Measurements from ENCODE around the gene MCRS1. TPM values are rescaled to one million over a fixed set of nuclear protein-coding genes. Genes with fewer than 3 reads are reported as not detected.

The MCRS1 gene
- total and polyA plus RNA-seq, 11 donors = 64.2 to 122 (median 87.9) TPM

Other genes starting within 250 kb of the MCRS1 start
- 1 to 10 TPM in 2 of 9 donors, under 1 TPM in 4, not detected in 3; 0.33 to 6.4 (median 0.85) TPM for gene TROAP, start 244.9 kb downstream of the MCRS1 start, total RNA-seq
- gene TROAP, start 244.9 kb downstream of the MCRS1 start, polyA plus RNA-seq = under 1 TPM in 1 of 2 donors, not detected in 1; 0.11 TPM
- gene C1QL4, start 231.0 kb downstream of the MCRS1 start, total RNA-seq = not detected
- not detected for gene C1QL4, start 231.0 kb downstream of the MCRS1 start, polyA plus RNA-seq
- 1 to 10 TPM in 1 of 9 donors, under 1 TPM in 5, not detected in 3; 0.08 to 4.4 (median 0.53) TPM for gene DNAJC22, start 221.3 kb downstream of the MCRS1 start, total RNA-seq
- gene DNAJC22, start 221.3 kb downstream of the MCRS1 start, polyA plus RNA-seq = under 1 TPM in 1 of 2 donors, not detected in 1; 0.11 TPM
- gene SPATS2, start 200.7 kb downstream of the MCRS1 start, total RNA-seq = 1 to 10 TPM; 3.0 to 9.1 (median 4.8) TPM
- 1 to 10 TPM; 6.7 TPM for gene SPATS2, start 200.7 kb downstream of the MCRS1 start, polyA plus RNA-seq
- 1 to 10 TPM in 3 of 9 donors, under 1 TPM in 6; 0.19 to 2.2 (median 0.40) TPM for gene KCNH3, start 29.1 kb downstream of the MCRS1 start, total RNA-seq
- under 1 TPM; 0.14 to 0.42 TPM for gene KCNH3, start 29.1 kb downstream of the MCRS1 start, polyA plus RNA-seq
- gene FAM186B, start 37.5 kb upstream of the MCRS1 start, total RNA-seq = under 1 TPM; 0.23 to 0.78 (median 0.48) TPM
- gene FAM186B, start 37.5 kb upstream of the MCRS1 start, polyA plus RNA-seq = under 1 TPM; 0.17 to 0.30 TPM
- 10 to 100 TPM; 12.7 to 25.5 (median 20.9) TPM for gene PRPF40B, start 55.4 kb upstream of the MCRS1 start, total RNA-seq
- 10 to 100 TPM; 12.0 to 21.1 TPM for gene PRPF40B, start 55.4 kb upstream of the MCRS1 start, polyA plus RNA-seq
- gene FMNL3, start 139.3 kb upstream of the MCRS1 start, total RNA-seq = 10 to 100 TPM in 7 of 9 donors, 1 to 10 TPM in 2; 8.7 to 33.9 (median 14.3) TPM
- gene FMNL3, start 139.3 kb upstream of the MCRS1 start, polyA plus RNA-seq = 1 to 10 TPM; 5.9 to 7.8 TPM
- 100 to 1,000 TPM; 203 to 376 (median 252) TPM for gene TMBIM6, start 173.4 kb upstream of the MCRS1 start, total RNA-seq
- 100 to 1,000 TPM; 105 to 285 TPM for gene TMBIM6, start 173.4 kb upstream of the MCRS1 start, polyA plus RNA-seq